SU-DHL-6 (cell line): ENCODE results near the gene PSMG1.

ENCODE experiments used
- H2AFZ ChIP-seq: fragments of 200-600 bp; sonication (generic); 2 replicates; pipeline ENCODE4 v1.6.1; 2014; ENCODE audit warnings: low read depth, mild to moderate bottlenecking, moderate library complexity, mixed read lengths, antibody characterized with exemption, low read length; ENCODE audit not compliant: severe bottlenecking
- H3F3A ChIP-seq: fragments of 200-600 bp; shearing (Covaris generic); 2 replicates; pipeline ENCODE4 v1.6.0; 2016; ENCODE audit warnings: antibody characterized with exemption, mild to moderate bottlenecking; ENCODE audit not compliant: insufficient read depth
- H3K27ac ChIP-seq: fragments of 200-600 bp; sonication (generic); 2 replicates; pipeline ENCODE4 v1.5.1; 2016; ENCODE audit warnings: low read depth, mild to moderate bottlenecking, low read length, moderate library complexity, mixed read lengths
- H3K27me3 ChIP-seq: fragments of 200-600 bp; sonication (generic), shearing (Covaris generic); 2 replicates; pipeline ENCODE4 v1.6.0; 2014; ENCODE audit warnings: mild to moderate bottlenecking, low read length
- H3K36me3 ChIP-seq: fragments of 200-600 bp; sonication (generic); 2 replicates; pipeline ENCODE4 v1.6.1; 2014; ENCODE audit warnings: mild to moderate bottlenecking, low read length, mixed read lengths
- H3K4me2 ChIP-seq: fragments of 300-600, 200-600 bp; shearing (Covaris generic), sonication (generic); 2 replicates; pipeline ENCODE4 v1.6.0; 2014; ENCODE audit warnings: low read length, low read depth, mild to moderate bottlenecking; ENCODE audit not compliant: poor library complexity, severe bottlenecking
- H3K4me3 ChIP-seq: fragments of 200-600 bp; sonication (generic); 2 replicates; pipeline ENCODE4 v1.5.1; 2014; ENCODE audit warnings: antibody characterized with exemption, low read length, mild to moderate bottlenecking, mixed read lengths; ENCODE audit not compliant: insufficient read depth, poor library complexity, severe bottlenecking
- H3K79me2 ChIP-seq: fragments of 200-600 bp; sonication (generic); 2 replicates; pipeline ENCODE4 v1.6.1; 2014; ENCODE audit warnings: mild to moderate bottlenecking, low read length, moderate library complexity; ENCODE audit not compliant: insufficient read depth
- H3K9ac ChIP-seq: fragments of 200-600 bp; sonication (generic); 2 replicates; pipeline ENCODE4 v1.7.0; 2014; ENCODE audit warnings: mild to moderate bottlenecking, low read length
- H3K9me2 ChIP-seq: fragments of 200-600 bp; sonication (generic); replicated peaks from 2 replicates; pipeline ENCODE4 v1.6.1; 2014; ENCODE audit warnings: low read length; ENCODE audit not compliant: insufficient read depth
- H3K9me3 ChIP-seq: fragments of 200-600 bp; sonication (generic); 2 replicates; pipeline ENCODE4 v1.6.1; 2014; ENCODE audit warnings: low read length, mixed read lengths; ENCODE audit not compliant: insufficient read depth
- H4K20me1 ChIP-seq: fragments of 200-600 bp; sonication (generic); 2 replicates; pipeline ENCODE4 v1.6.1; 2014; ENCODE audit warnings: low read depth, mild to moderate bottlenecking, antibody characterized with exemption, low read length, moderate library complexity, mixed read lengths
- EZH2phosphoT487 ChIP-seq: fragments of 200-600 bp; sonication (generic), shearing (Covaris generic); conservative IDR thresholded peaks from 2 replicates; pipeline ENCODE4 v1.6.1; 2018; ENCODE audit warnings: mild to moderate bottlenecking, antibody characterized with exemption, low read length, moderate library complexity, mixed read lengths
- TF ChIP-seq, protein P1 (sequence below): fragments of 200-600 bp; sonication (generic); IDR thresholded peaks from one replicate; pipeline ENCODE4 v1.5.1; 2017; ENCODE audit warnings: antibody characterized with exemption, mild to moderate bottlenecking, low read length, moderate library complexity; ENCODE audit not compliant: insufficient read depth, poor library complexity, severe bottlenecking

Gene PSMG1

DNA sequence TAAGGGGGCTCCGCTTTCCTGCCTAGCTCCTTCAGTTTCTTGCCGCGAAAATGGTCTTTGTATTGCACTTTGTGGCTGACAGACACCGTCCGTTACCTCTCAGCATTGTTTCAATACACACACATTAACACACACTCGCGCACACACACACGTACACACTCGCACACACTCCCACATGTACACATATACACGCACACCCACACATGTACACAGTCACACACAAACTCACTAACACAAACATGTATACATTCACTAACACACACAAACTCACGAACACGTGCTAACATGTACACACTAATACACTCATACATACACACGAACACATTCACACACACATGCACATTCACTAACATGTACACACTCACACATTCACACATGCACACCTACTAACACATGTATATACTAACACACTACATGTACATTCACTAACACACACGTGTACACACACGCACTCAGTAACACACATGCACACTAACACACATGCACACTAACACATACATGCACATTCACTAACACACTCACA lies 48.9 kb downstream of the PSMG1 start:
- H2AFZ ChIP-seq: no peak overlapping the region
- no peaks in the 10 kb centered on the region for H3K9me3 ChIP-seq
- no peak overlapping the region for H3K4me3 ChIP-seq
- no peaks in the 10 kb centered on the region for H3K27me3 ChIP-seq
- no peaks in the 10 kb centered on the region for H4K20me1 ChIP-seq
- TF ChIP-seq EZH2phosphoT487: no peak
- TF ChIP-seq, protein P1, sequence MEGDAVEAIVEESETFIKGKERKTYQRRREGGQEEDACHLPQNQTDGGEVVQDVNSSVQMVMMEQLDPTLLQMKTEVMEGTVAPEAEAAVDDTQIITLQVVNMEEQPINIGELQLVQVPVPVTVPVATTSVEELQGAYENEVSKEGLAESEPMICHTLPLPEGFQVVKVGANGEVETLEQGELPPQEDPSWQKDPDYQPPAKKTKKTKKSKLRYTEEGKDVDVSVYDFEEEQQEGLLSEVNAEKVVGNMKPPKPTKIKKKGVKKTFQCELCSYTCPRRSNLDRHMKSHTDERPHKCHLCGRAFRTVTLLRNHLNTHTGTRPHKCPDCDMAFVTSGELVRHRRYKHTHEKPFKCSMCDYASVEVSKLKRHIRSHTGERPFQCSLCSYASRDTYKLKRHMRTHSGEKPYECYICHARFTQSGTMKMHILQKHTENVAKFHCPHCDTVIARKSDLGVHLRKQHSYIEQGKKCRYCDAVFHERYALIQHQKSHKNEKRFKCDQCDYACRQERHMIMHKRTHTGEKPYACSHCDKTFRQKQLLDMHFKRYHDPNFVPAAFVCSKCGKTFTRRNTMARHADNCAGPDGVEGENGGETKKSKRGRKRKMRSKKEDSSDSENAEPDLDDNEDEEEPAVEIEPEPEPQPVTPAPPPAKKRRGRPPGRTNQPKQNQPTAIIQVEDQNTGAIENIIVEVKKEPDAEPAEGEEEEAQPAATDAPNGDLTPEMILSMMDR: no peak
- H3K27ac ChIP-seq: no peak overlapping the region
- no peaks in the 10 kb centered on the region for H3K36me3 ChIP-seq
- H3K4me2 ChIP-seq: no peak overlapping the region
- no peaks in the 10 kb centered on the region for H3F3A ChIP-seq
- no peaks in the 10 kb centered on the region for H3K9me2 ChIP-seq
- no peaks in the 10 kb centered on the region for H3K79me2 ChIP-seq
- H3K9ac ChIP-seq: no peak overlapping the region

DNA sequence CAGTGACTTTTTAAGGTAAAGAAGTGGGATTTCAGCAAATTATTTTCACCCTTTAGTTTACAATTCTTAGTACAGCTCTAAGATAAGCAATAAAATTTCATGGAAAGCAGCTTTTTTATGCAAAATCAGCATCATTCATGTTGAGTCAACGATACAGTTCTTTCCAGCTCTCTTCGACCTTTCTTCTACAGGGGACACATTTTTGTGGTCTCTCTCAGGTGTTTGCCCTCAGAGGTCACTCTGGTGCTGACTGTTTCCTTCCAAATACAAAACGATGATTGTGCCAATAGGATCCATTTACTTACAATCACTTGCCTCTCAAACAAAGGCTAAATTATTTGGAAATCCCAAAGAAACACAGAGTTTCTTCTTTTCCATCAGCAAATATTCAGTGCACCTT lies 51.0 kb downstream of the PSMG1 start:
- H3K4me3 ChIP-seq: no peak overlapping the region
- no peak overlapping the region for H3K4me2 ChIP-seq
- no peaks in the 10 kb centered on the region for H3K79me2 ChIP-seq
- H3K27ac ChIP-seq: no peak overlapping the region
- no peaks in the 10 kb centered on the region for H4K20me1 ChIP-seq
- no peak overlapping the region for H2AFZ ChIP-seq
- H3K9me3 ChIP-seq: no peaks in the 10 kb centered on the region
- no peak overlapping the region for H3K9ac ChIP-seq
- H3K27me3 ChIP-seq: no peaks in the 10 kb centered on the region
- no peaks in the 10 kb centered on the region for H3K9me2 ChIP-seq
- H3F3A ChIP-seq: no peaks in the 10 kb centered on the region
- TF ChIP-seq, protein P1: no peak
- TF ChIP-seq EZH2phosphoT487: no peak
- H3K36me3 ChIP-seq: no peaks in the 10 kb centered on the region

DNA sequence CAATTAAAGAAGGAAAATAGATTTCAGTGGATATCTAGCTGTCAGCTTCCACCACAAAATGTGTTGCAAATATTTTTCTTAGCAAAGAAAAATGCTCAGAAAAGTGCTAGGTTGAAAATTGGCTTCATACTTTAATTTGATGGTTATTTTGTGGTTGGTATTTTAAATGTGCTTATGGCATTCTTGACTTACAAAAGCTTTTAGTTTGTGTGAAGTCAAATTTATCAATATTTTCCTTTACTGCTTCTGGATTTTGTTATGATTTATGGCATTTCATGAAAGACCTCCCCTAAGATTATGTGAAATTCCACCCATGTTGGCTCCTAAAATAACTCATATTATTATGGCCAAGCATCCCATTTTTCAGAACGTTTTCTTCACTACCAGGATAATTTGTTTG lies 51.5 kb downstream of the PSMG1 start:
- Histone ChIP-seq H3K9me2 (no peaks in the 10 kb centered on the region), H3K9ac (no peak overlapping the region), H3K27ac (no peak overlapping the region), H3K4me3 (no peak overlapping the region), H4K20me1 (no peaks in the 10 kb centered on the region), H3K79me2 (no peaks in the 10 kb centered on the region), H3F3A (no peaks in the 10 kb centered on the region), H2AFZ (no peak overlapping the region), H3K4me2 (no peak overlapping the region), H3K9me3 (no peaks in the 10 kb centered on the region), H3K27me3 (no peaks in the 10 kb centered on the region), H3K36me3 (no peaks in the 10 kb centered on the region)
- TF ChIP-seq EZH2phosphoT487: no peak
- TF ChIP-seq, protein P1: no peak
